ENCODE measurements around the gene KCTD1.

Gene KCTD1

DNA sequence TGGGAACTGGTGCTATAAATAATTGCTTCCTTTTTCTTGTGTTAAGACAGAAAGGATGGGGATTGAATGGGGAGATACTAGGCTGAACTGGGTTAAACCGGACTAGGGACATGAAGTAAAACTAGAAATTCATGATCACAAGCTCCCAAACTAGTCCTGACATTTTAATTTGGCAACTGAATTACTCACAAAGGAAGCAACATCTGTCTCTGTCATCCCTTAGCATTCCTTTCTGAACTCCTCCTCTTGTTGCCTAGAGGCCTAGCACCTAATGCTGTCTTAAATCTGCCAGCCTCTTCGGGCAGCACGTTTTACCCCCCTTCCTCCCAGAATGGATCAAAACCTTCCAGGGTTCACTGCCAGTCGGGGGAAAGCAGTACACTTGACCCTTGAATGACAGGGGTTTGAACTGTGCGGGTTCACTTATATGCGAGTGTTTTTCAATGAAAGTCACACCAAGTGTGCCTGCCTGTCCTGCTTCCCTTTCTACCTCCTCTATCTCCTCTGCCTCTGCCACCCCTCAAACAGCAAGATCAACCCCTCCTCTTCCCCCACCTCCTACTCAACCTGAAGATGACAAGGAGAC, 8.2 kb downstream of the KCTD1 start:
- ChIA-PET POLR2A (no interaction called here), CTCF (interaction anchor here (0.6 to 1.6 kb wide), 2 partner anchors 67 to 80 kb away, joined by 3 to 4 read pairs; no protein-coding TSS in a partner anchor)
- Histone ChIP-seq H3K9me3 (ENCODE audit: control extremely low read depth in 1 of 5, control insufficient read depth in 4 of 5, insufficient read depth in 2 of 5, low read depth in 1 of 5, low read length in 4 of 5) (no peaks in the 10 kb centered on the region), H3K4me3 (ENCODE audit: control insufficient read depth in 1 of 7, extremely low read depth in 1 of 7, insufficient read depth in 4 of 7, low read depth in 2 of 7, low read length in 6 of 7) (no peak overlapping the region), H3K27ac (ENCODE audit: insufficient read depth in 1 of 2, low read depth in 1 of 2, low read length in 2 of 2, poor library complexity in 1 of 2, severe bottlenecking in 2 of 2) (no peak overlapping the region), H3K27me3 (replicated peaks in 2 of 5; ENCODE audit: control insufficient read depth in 4 of 5, insufficient read depth in 5 of 5, low read length in 4 of 5) (no peaks in the 10 kb centered on the region), H3K36me3 (ENCODE audit: control insufficient read depth in 4 of 4, insufficient read depth in 4 of 4, low read length in 3 of 4) (no peaks in the 10 kb centered on the region), H3K4me1 (ENCODE audit: control extremely low read depth in 1 of 4, control insufficient read depth in 4 of 4, insufficient read depth in 4 of 4, low read length in 3 of 4) (peaks cover 0 to 5% (median 1%) of the 10 kb centered on the region in 4 experiments)
- DNase-seq: no peak
- 56% methylated on average over 2 of the region's 6 CpGs for WGBS (ENCODE audit: insufficient coverage)

DNA sequence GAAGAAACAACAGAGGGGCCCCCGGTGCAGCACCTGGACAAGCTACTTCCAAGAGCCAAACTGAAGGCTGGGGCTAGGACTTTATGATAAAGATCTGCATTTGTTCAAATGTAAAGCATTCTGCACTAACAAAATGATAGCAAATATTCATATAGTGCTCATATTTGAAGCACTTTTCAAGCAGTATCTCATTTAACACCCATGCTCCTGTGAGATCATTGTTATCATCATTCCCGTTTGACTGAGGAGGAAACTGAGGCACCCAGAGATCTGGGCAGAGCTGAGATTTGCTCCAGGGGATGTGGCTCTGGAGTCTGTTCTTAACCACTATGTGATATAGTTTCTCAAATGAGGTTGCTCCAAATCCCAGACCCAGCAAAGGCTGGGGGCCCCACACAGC, 9.8 kb downstream of the KCTD1 start:
- Histone ChIP-seq H3K27me3 (replicated peaks in 2 of 5; ENCODE audit: control insufficient read depth in 4 of 5, insufficient read depth in 5 of 5, low read length in 4 of 5) (no peaks in the 10 kb centered on the region), H3K4me1 (ENCODE audit: control extremely low read depth in 1 of 4, control insufficient read depth in 4 of 4, insufficient read depth in 4 of 4, low read length in 3 of 4) (peaks cover 0 to 5% (median 1%) of the 10 kb centered on the region in 4 experiments), H3K36me3 (ENCODE audit: control insufficient read depth in 4 of 4, insufficient read depth in 4 of 4, low read length in 3 of 4) (no peaks in the 10 kb centered on the region), H3K4me3 (ENCODE audit: control insufficient read depth in 1 of 7, extremely low read depth in 1 of 7, insufficient read depth in 4 of 7, low read depth in 2 of 7, low read length in 6 of 7) (no peak overlapping the region), H3K9me3 (ENCODE audit: control extremely low read depth in 1 of 5, control insufficient read depth in 4 of 5, insufficient read depth in 2 of 5, low read depth in 1 of 5, low read length in 4 of 5) (no peaks in the 10 kb centered on the region), H3K27ac (ENCODE audit: insufficient read depth in 1 of 2, low read depth in 1 of 2, low read length in 2 of 2, poor library complexity in 1 of 2, severe bottlenecking in 2 of 2) (no peak overlapping the region)
- CTCF ChIA-PET: no interaction called here
- POLR2A ChIA-PET: no interaction called here
- no peak for DNase-seq
- WGBS (ENCODE audit: insufficient coverage): 67% methylated on average over 2 of the region's 2 CpGs

GRCh38 chr18:26536664-26537063, 11.7 kb downstream of the KCTD1 start:
- Histone ChIP-seq H3K27ac (ENCODE audit: insufficient read depth in 1 of 2, low read depth in 1 of 2, low read length in 2 of 2, poor library complexity in 1 of 2, severe bottlenecking in 2 of 2) (no peak overlapping the region), H3K4me1 (ENCODE audit: control extremely low read depth in 1 of 4, control insufficient read depth in 4 of 4, insufficient read depth in 4 of 4, low read length in 3 of 4) (peaks cover 0 to 5% (median 1%) of the 10 kb centered on the region in 4 experiments), H3K36me3 (ENCODE audit: control insufficient read depth in 4 of 4, insufficient read depth in 4 of 4, low read length in 3 of 4) (no peaks in the 10 kb centered on the region), H3K27me3 (replicated peaks in 2 of 5; ENCODE audit: control insufficient read depth in 4 of 5, insufficient read depth in 5 of 5, low read length in 4 of 5) (no peaks in the 10 kb centered on the region), H3K9me3 (ENCODE audit: control extremely low read depth in 1 of 5, control insufficient read depth in 4 of 5, insufficient read depth in 2 of 5, low read depth in 1 of 5, low read length in 4 of 5) (no peaks in the 10 kb centered on the region), H3K4me3 (ENCODE audit: control insufficient read depth in 1 of 7, extremely low read depth in 1 of 7, insufficient read depth in 4 of 7, low read depth in 2 of 7, low read length in 6 of 7) (no peak overlapping the region)
- CTCF ChIA-PET: interaction anchor here (1.0 kb wide), 1 partner anchor 9 kb away, joined by 3 read pairs; no protein-coding TSS in a partner anchor
- POLR2A ChIA-PET: no interaction called here
- WGBS (ENCODE audit: insufficient coverage): 100% methylated on average over 1 of the region's 4 CpGs
- DNase-seq: no peak

GRCh38 chr18:26536032-26536431, 12.3 kb downstream of the KCTD1 start:
- no peaks in the 10 kb centered on the region for H3K27me3 ChIP-seq (replicated peaks in 2 of 5; ENCODE audit: control insufficient read depth in 4 of 5, insufficient read depth in 5 of 5, low read length in 4 of 5)
- H3K27ac ChIP-seq (ENCODE audit: insufficient read depth in 1 of 2, low read depth in 1 of 2, low read length in 2 of 2, poor library complexity in 1 of 2, severe bottlenecking in 2 of 2): no peak overlapping the region
- WGBS (ENCODE audit: insufficient coverage): 100% methylated on average over 1 of the region's 1 CpG
- H3K9me3 ChIP-seq (ENCODE audit: control extremely low read depth in 1 of 5, control insufficient read depth in 4 of 5, insufficient read depth in 2 of 5, low read depth in 1 of 5, low read length in 4 of 5): no peaks in the 10 kb centered on the region
- CTCF ChIA-PET: no interaction called here
- H3K4me1 ChIP-seq (ENCODE audit: control extremely low read depth in 1 of 4, control insufficient read depth in 4 of 4, insufficient read depth in 4 of 4, low read length in 3 of 4): peaks cover 0 to 5% (median 1%) of the 10 kb centered on the region in 4 experiments
- POLR2A ChIA-PET: no interaction called here
- no peaks in the 10 kb centered on the region for H3K36me3 ChIP-seq (ENCODE audit: control insufficient read depth in 4 of 4, insufficient read depth in 4 of 4, low read length in 3 of 4)
- no peak for DNase-seq
- no peak overlapping the region for H3K4me3 ChIP-seq (ENCODE audit: control insufficient read depth in 1 of 7, extremely low read depth in 1 of 7, insufficient read depth in 4 of 7, low read depth in 2 of 7, low read length in 6 of 7)

GRCh38 chr18:26535630-26536029, 12.7 kb downstream of the KCTD1 start:
- Histone ChIP-seq H3K36me3 (ENCODE audit: control insufficient read depth in 4 of 4, insufficient read depth in 4 of 4, low read length in 3 of 4) (no peaks in the 10 kb centered on the region), H3K4me1 (ENCODE audit: control extremely low read depth in 1 of 4, control insufficient read depth in 4 of 4, insufficient read depth in 4 of 4, low read length in 3 of 4) (peaks cover 0 to 5% (median 1%) of the 10 kb centered on the region in 4 experiments), H3K27ac (ENCODE audit: insufficient read depth in 1 of 2, low read depth in 1 of 2, low read length in 2 of 2, poor library complexity in 1 of 2, severe bottlenecking in 2 of 2) (no peak overlapping the region), H3K4me3 (ENCODE audit: control insufficient read depth in 1 of 7, extremely low read depth in 1 of 7, insufficient read depth in 4 of 7, low read depth in 2 of 7, low read length in 6 of 7) (no peak overlapping the region), H3K9me3 (ENCODE audit: control extremely low read depth in 1 of 5, control insufficient read depth in 4 of 5, insufficient read depth in 2 of 5, low read depth in 1 of 5, low read length in 4 of 5) (no peaks in the 10 kb centered on the region), H3K27me3 (replicated peaks in 2 of 5; ENCODE audit: control insufficient read depth in 4 of 5, insufficient read depth in 5 of 5, low read length in 4 of 5) (no peaks in the 10 kb centered on the region)
- no peak for DNase-seq
- POLR2A ChIA-PET: no interaction called here
- CTCF ChIA-PET: no interaction called here

- DNase-seq: no peak
- Histone ChIP-seq H3K9me3 (ENCODE audit: control extremely low read depth in 1 of 5, control insufficient read depth in 4 of 5, insufficient read depth in 2 of 5, low read depth in 1 of 5, low read length in 4 of 5) (no peaks in the 10 kb centered on the region), H3K36me3 (ENCODE audit: control insufficient read depth in 4 of 4, insufficient read depth in 4 of 4, low read length in 3 of 4) (no peaks in the 10 kb centered on the region), H3K27ac (ENCODE audit: insufficient read depth in 1 of 2, low read depth in 1 of 2, low read length in 2 of 2, poor library complexity in 1 of 2, severe bottlenecking in 2 of 2) (no peak overlapping the region), H3K27me3 (replicated peaks in 2 of 5; ENCODE audit: control insufficient read depth in 4 of 5, insufficient read depth in 5 of 5, low read length in 4 of 5) (no peaks in the 10 kb centered on the region), H3K4me1 (ENCODE audit: control extremely low read depth in 1 of 4, control insufficient read depth in 4 of 4, insufficient read depth in 4 of 4, low read length in 3 of 4) (no peaks in the 10 kb centered on the region), H3K4me3 (ENCODE audit: control insufficient read depth in 1 of 7, extremely low read depth in 1 of 7, insufficient read depth in 4 of 7, low read depth in 2 of 7, low read length in 6 of 7) (no peak overlapping the region)
- ChIA-PET CTCF (interaction anchor here (0.7 to 1.0 kb wide), 2 partner anchors 15 to 211 kb away, joined by 3 read pairs; no protein-coding TSS in a partner anchor), POLR2A (no interaction called here)
- 88% methylated on average over 4 of the region's 9 CpGs for WGBS (ENCODE audit: insufficient coverage)
Measured at GRCh38 chr18:26532367-26533340, 15.7 kb downstream of the KCTD1 start.

- no peaks in the 10 kb centered on the region for H3K4me1 ChIP-seq (ENCODE audit: control extremely low read depth in 1 of 4, control insufficient read depth in 4 of 4, insufficient read depth in 4 of 4, low read length in 3 of 4)
- no peaks in the 10 kb centered on the region for H3K27me3 ChIP-seq (replicated peaks in 2 of 5; ENCODE audit: control insufficient read depth in 4 of 5, insufficient read depth in 5 of 5, low read length in 4 of 5)
- 86% methylated on average over 3 of the region's 4 CpGs for WGBS (ENCODE audit: insufficient coverage)
- POLR2A ChIA-PET: no interaction called here
- H3K36me3 ChIP-seq (ENCODE audit: control insufficient read depth in 4 of 4, insufficient read depth in 4 of 4, low read length in 3 of 4): no peaks in the 10 kb centered on the region
- no peak overlapping the region for H3K4me3 ChIP-seq (ENCODE audit: control insufficient read depth in 1 of 7, extremely low read depth in 1 of 7, insufficient read depth in 4 of 7, low read depth in 2 of 7, low read length in 6 of 7)
- DNase-seq: no peak
- no peak overlapping the region for H3K27ac ChIP-seq (ENCODE audit: insufficient read depth in 1 of 2, low read depth in 1 of 2, low read length in 2 of 2, poor library complexity in 1 of 2, severe bottlenecking in 2 of 2)
- CTCF ChIA-PET: no interaction called here
- no peaks in the 10 kb centered on the region for H3K9me3 ChIP-seq (ENCODE audit: control extremely low read depth in 1 of 5, control insufficient read depth in 4 of 5, insufficient read depth in 2 of 5, low read depth in 1 of 5, low read length in 4 of 5)
Measured at GRCh38 chr18:26531605-26532298, 16.6 kb downstream of the KCTD1 start.
